ENCODE data around the gene LRRC14B. TPM values are rescaled to one million over a fixed set of nuclear protein-coding genes. Genes with fewer than 3 reads are reported as not detected.

LRRC14B gene
- total RNA-seq, 1 donor from 2014 or later, result not detected

- DNase-seq (ENCODE audit: low read depth) (no peak), FAIRE-seq (no peak)
- Histone ChIP-seq H3K27me3 (ENCODE audit: control insufficient read depth, insufficient read depth, low read length) (no peaks in the 10 kb centered on the region), H3K36me3 (ENCODE audit: control insufficient read depth, insufficient read depth, low read length) (no peaks in the 10 kb centered on the region), H3K4me3 (ENCODE audit: low read depth, low read length) (no peak overlapping the region)
- TF ChIP-seq CTCF (IDR thresholded peaks at IDR 0.05; ENCODE audit: insufficient read depth, low read length, severe bottlenecking), result no peak
Observed at GRCh38 chr5:172841-173251, 18.4 kb upstream of the LRRC14B start.

DNA sequence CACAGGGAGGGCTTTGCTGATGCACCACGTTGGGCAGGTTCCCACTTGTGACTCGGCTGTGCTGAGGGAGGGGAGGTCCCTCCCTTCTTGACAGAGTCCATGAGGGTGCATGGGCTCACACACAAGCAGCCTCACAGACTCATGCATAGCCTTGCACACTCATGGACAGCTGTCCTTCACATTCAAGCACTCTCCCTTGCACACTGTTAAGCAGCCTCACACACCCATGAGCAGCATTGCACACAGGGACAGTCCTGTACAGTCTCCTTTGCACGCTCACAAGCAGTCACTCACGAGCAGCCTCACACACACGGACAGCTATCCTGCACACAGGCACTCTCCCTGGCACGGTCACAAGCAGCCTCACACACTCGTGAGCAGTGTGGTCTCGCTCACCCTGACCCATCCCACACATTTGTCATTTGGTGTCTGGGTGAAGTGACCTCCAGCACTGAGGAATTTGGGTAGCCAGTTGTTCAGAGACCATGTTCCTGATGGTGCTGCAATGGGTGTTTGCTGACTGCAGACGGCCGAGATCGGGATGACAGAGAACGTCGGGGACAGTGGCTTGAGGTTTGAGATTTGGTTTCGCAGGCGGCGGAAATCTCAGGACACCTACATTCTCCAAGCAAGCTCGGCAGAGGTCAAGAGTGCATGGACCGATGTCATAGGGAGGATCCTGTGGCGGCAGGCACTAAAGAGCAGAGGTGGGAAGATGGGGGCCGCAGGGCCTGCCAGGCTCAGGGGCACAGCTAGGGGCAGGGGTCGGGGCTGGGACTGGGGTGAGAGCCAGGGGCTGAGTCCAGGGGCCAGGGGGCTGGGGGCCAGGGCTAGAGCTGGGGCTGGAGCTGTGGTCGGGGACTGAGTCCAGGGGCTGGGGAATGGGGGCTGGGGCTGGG is 17.7 kb upstream of the LRRC14B start:
- Histone ChIP-seq H3K36me3 (ENCODE audit: control insufficient read depth, insufficient read depth, low read length) (no peaks in the 10 kb centered on the region), H3K27me3 (ENCODE audit: control insufficient read depth, insufficient read depth, low read length) (no peaks in the 10 kb centered on the region), H3K4me3 (ENCODE audit: low read depth, low read length) (no peak overlapping the region)
- TF ChIP-seq CTCF (IDR thresholded peaks at IDR 0.05; ENCODE audit: insufficient read depth, low read length, severe bottlenecking), result no peak
- DNase-seq (ENCODE audit: low read depth), result no peak
- peak; percentile 84 for FAIRE-seq

DNA sequence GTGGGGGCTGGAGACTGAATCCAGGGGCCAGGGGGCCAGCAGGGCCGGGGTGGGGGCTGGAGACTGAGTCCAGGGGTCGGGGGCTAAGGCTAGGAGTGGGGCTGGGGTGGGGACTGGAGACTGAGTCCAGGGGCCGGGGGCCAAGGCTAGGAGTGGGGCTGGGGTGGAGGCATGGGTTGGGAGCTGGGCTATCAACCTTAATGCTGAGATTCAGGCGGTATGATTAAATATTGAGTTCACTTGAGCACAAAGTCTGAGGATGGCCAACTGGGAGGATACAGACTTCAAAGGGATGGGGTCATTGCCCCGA is 17.0 kb upstream of the LRRC14B start:
- FAIRE-seq (no peak), DNase-seq (ENCODE audit: low read depth) (no peak)
- Histone ChIP-seq H3K4me3 (ENCODE audit: low read depth, low read length) (no peak overlapping the region), H3K36me3 (ENCODE audit: control insufficient read depth, insufficient read depth, low read length) (no peaks in the 10 kb centered on the region), H3K27me3 (ENCODE audit: control insufficient read depth, insufficient read depth, low read length) (no peaks in the 10 kb centered on the region)
- no peak for TF ChIP-seq CTCF (IDR thresholded peaks at IDR 0.05; ENCODE audit: insufficient read depth, low read length, severe bottlenecking)

GRCh38 chr5:174876-175465 is 16.3 kb upstream of the LRRC14B start:
- TF ChIP-seq CTCF (IDR thresholded peaks at IDR 0.05; ENCODE audit: insufficient read depth, low read length, severe bottlenecking), result no peak
- FAIRE-seq (no peak), DNase-seq (ENCODE audit: low read depth) (no peak)
- Histone ChIP-seq H3K4me3 (ENCODE audit: low read depth, low read length) (no peak overlapping the region), H3K36me3 (ENCODE audit: control insufficient read depth, insufficient read depth, low read length) (no peaks in the 10 kb centered on the region), H3K27me3 (ENCODE audit: control insufficient read depth, insufficient read depth, low read length) (no peaks in the 10 kb centered on the region)

DNA sequence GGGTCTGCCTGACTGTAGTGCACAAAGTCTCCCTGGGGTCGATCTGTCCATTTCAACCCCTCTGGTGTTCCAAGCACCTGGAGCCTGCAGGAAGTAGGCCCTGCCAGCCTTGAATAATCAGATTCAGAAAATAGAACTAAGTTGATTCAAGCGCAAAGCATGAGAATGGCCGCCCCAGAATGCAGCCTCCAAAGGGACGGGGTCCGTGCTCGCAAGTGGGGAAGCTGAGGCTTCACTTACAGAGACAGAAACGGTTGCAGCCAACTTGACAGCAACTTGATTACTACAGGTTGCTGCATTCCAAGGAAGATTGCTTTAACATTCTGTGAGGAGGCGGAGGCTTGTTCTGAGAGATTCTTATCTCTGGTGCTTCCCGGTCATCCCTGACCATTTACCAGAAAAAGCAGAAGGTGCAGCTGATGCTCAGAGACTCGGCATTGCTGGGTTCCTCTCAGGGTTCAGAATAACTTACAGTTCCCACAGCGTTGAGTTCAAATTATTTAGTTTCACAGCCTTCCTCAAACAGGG is 14.9 kb upstream of the LRRC14B start:
- Histone ChIP-seq H3K4me3 (ENCODE audit: low read depth, low read length) (no peak overlapping the region), H3K36me3 (ENCODE audit: control insufficient read depth, insufficient read depth, low read length) (no peaks in the 10 kb centered on the region), H3K27me3 (ENCODE audit: control insufficient read depth, insufficient read depth, low read length) (no peaks in the 10 kb centered on the region)
- FAIRE-seq, result no peak
- no peak for DNase-seq (ENCODE audit: low read depth)
- TF ChIP-seq CTCF (IDR thresholded peaks at IDR 0.05; ENCODE audit: insufficient read depth, low read length, severe bottlenecking), result no peak

Data from bronchial epithelial cell (primary cell).